ENCODE measurements around the gene SP2. TPM values are rescaled to one million over a fixed set of nuclear protein-coding genes. Genes with fewer than 3 reads are reported as not detected.
A peak's percentile ranks its signal among the peaks of the same experiment; 100 is the strongest.

SP2 gene
- total RNA-seq, 1 experiment from 2014 or later = 22.2 TPM

DNA sequence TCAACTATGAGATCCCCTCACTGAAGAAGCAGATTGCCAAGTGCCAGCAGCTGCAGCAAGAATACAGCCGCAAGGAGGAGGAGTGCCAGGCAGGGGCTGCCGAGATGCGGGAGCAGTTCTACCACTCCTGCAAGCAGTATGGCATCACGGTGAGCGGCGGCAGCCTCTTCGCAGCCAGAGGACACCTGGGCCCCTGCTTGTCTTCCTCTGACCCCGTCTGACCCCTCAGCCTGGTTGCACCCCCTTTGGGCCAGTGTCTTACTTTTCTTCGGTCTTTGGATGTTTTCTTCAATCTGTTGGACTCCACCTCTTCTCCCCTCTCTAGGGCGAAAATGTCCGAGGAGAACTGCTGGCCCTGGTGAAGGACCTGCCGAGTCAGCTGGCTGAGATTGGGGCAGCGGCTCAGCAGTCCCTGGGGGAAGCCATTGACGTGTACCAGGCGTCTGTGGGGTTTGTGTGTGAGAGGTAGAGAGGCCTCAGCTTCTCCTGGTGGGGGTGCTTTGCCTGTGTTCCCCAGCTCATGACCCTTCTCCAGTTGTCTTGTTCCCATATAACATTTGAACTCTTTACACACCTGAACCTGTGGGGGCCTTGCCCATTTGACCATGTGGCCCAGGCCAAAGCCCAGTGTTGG is 79.3 kb downstream of the SP2 start:
- POLR2A ChIA-PET = no interaction called here
- intact Hi-C loops (cut with micrococcal nuclease) = no loop called here
- Histone ChIP-seq H3K79me2 (ENCODE audit: insufficient read depth, low read length) (peaks cover 20% of the 10 kb centered on the region), H4K20me1 (ENCODE audit: insufficient read depth) (no peaks in the 10 kb centered on the region), H3K9me2 (ENCODE audit: insufficient read depth) (no peaks in the 10 kb centered on the region), H3K4me2 (ENCODE audit: low read length) (no peak overlapping the region), H3K9ac (ENCODE audit: low read length) (no peak overlapping the region), H3K4me1 (ENCODE audit: control insufficient read depth in 1 of 2, insufficient read depth in 2 of 2, low read length in 2 of 2) (peaks cover 5 to 18% of the 10 kb centered on the region in 2 experiments; a peak in 3 of 4 replicates), H3K9me3 (ENCODE audit: control insufficient read depth in 1 of 2, insufficient read depth in 1 of 2, low read depth in 1 of 2, low read length in 2 of 2) (no peaks in the 10 kb centered on the region), H2AFZ (ENCODE audit: low read depth, low read length, poor library complexity, severe bottlenecking) (no peak overlapping the region), H3K27me3 (ENCODE audit: insufficient read depth, low read length) (no peaks in the 10 kb centered on the region), H3K27ac (ENCODE audit: low read depth, low read length) (no peak overlapping the region), H3K36me3 (ENCODE audit: control insufficient read depth in 1 of 2, insufficient read depth in 2 of 2, low read length in 2 of 2) (peaks cover 43 to 45% of the 10 kb centered on the region in 2 experiments), H3K4me3 (replicated peaks in 1 of 2; ENCODE audit: low read depth in 1 of 2, low read length in 2 of 2) (no peak overlapping the region)
- BruUV-seq (replicated peaks) = no TSS peak
- no peak for DNase-seq (ENCODE audit: low read depth, low spot score)
- no peak for ATAC-seq
- TF ChIP-seq, protein P1, sequence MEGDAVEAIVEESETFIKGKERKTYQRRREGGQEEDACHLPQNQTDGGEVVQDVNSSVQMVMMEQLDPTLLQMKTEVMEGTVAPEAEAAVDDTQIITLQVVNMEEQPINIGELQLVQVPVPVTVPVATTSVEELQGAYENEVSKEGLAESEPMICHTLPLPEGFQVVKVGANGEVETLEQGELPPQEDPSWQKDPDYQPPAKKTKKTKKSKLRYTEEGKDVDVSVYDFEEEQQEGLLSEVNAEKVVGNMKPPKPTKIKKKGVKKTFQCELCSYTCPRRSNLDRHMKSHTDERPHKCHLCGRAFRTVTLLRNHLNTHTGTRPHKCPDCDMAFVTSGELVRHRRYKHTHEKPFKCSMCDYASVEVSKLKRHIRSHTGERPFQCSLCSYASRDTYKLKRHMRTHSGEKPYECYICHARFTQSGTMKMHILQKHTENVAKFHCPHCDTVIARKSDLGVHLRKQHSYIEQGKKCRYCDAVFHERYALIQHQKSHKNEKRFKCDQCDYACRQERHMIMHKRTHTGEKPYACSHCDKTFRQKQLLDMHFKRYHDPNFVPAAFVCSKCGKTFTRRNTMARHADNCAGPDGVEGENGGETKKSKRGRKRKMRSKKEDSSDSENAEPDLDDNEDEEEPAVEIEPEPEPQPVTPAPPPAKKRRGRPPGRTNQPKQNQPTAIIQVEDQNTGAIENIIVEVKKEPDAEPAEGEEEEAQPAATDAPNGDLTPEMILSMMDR (IDR thresholded peaks at IDR 0.05 in 2 of 3, conservative IDR thresholded peaks at IDR 0.05 in 1 of 3; ENCODE audit: borderline replicate concordance in 1 of 3, insufficient read depth in 1 of 3, low read depth in 2 of 3, low read length in 2 of 3) = 0 out of 6 replicates have a peak, but pooled peaks of 2 of the 3 experiments have one; percentile 10
- TF ChIP-seq YY1 (IDR thresholded peaks at IDR 0.05; ENCODE audit: extremely low read depth, insufficient replicate concordance, low read depth, low read length) = no peak
- CTCF ChIA-PET = interaction anchor here (2.8 kb wide), 1 partner anchor 43 kb away, joined by 11 read pairs; no protein-coding TSS in a partner anchor
- RAD21 ChIA-PET (ENCODE audit: low non-redundant PET in 1 of 2, low total read pairs in 2 of 2, uncharacterized antibody in 2 of 2, unreplicated experiment in 2 of 2) = no interaction called here

GRCh38 chr17:47975823-47976205 is 79.8 kb downstream of the SP2 start:
- no peak overlapping the region for H3K9ac ChIP-seq (ENCODE audit: low read length)
- H3K9me2 ChIP-seq (ENCODE audit: insufficient read depth) = no peaks in the 10 kb centered on the region
- H3K4me3 ChIP-seq (replicated peaks in 1 of 2; ENCODE audit: low read depth in 1 of 2, low read length in 2 of 2) = no peak overlapping the region
- no peaks in the 10 kb centered on the region for H3K27me3 ChIP-seq (ENCODE audit: insufficient read depth, low read length)
- intact Hi-C loops (cut with micrococcal nuclease) = no loop called here
- no peak for ATAC-seq
- H3K36me3 ChIP-seq (ENCODE audit: control insufficient read depth in 1 of 2, insufficient read depth in 2 of 2, low read length in 2 of 2) = peaks cover 48 to 50% of the 10 kb centered on the region in 2 experiments
- CTCF ChIA-PET = interaction anchor here (2.8 kb wide), 1 partner anchor 43 kb away, joined by 11 read pairs; no protein-coding TSS in a partner anchor
- no peak overlapping the region for H2AFZ ChIP-seq (ENCODE audit: low read depth, low read length, poor library complexity, severe bottlenecking)
- no peak overlapping the region for H3K27ac ChIP-seq (ENCODE audit: low read depth, low read length)
- no peaks in the 10 kb centered on the region for H3K9me3 ChIP-seq (ENCODE audit: control insufficient read depth in 1 of 2, insufficient read depth in 1 of 2, low read depth in 1 of 2, low read length in 2 of 2)
- TF ChIP-seq TCF7L2 (IDR thresholded peaks at IDR 0.05; ENCODE audit: borderline replicate concordance, extremely low read depth, insufficient read depth, insufficient read length) (no peak), ELF1 (IDR thresholded peaks at IDR 0.05; ENCODE audit: borderline replicate concordance, low read depth) (no peak), CEBPB (IDR thresholded peaks at IDR 0.05; ENCODE audit: low read depth) (no peak), RAD21 (IDR thresholded peaks at IDR 0.05; ENCODE audit: low read depth) (no peak), MAX (IDR thresholded peaks at IDR 0.05) (no peak), FOSL1 (IDR thresholded peaks at IDR 0.05; ENCODE audit: low read depth) (no peak)
- RAD21 ChIA-PET (ENCODE audit: low non-redundant PET in 1 of 2, low total read pairs in 2 of 2, uncharacterized antibody in 2 of 2, unreplicated experiment in 2 of 2) = no interaction called here
- H4K20me1 ChIP-seq (ENCODE audit: insufficient read depth) = no peaks in the 10 kb centered on the region
- BruUV-seq (replicated peaks) = no TSS peak
- no peak for DNase-seq (ENCODE audit: low read depth, low spot score)
- peaks cover 4 to 15% of the 10 kb centered on the region in 2 experiments; a peak in 3 of 4 replicates for H3K4me1 ChIP-seq (ENCODE audit: control insufficient read depth in 1 of 2, insufficient read depth in 2 of 2, low read length in 2 of 2)
- POLR2A ChIA-PET = no interaction called here
- peaks cover 20% of the 10 kb centered on the region for H3K79me2 ChIP-seq (ENCODE audit: insufficient read depth, low read length)
- no peak overlapping the region for H3K4me2 ChIP-seq (ENCODE audit: low read length)
